Activated CD4-positive, alpha-beta memory T cell treated with anti-CD3 and anti-CD28 coated beads, Interleukin-2, amount 10 ng/mL, durations not matched to agents 7 days and 5 days (primary cell): ENCODE data around the gene TMEM170A. TPM values are rescaled to one million over a fixed set of nuclear protein-coding genes. Genes with fewer than 3 reads are reported as not detected.
"Not testable (repeated sequence)": the region's sequence is repeated elsewhere in the genome, so short reads cannot be mapped to it uniquely, and the experiment has no call there.

Source experiments
- CTCF ChIA-PET: fragments of 350-600 bp; sonication (Branson Sonifier 250); formaldehyde crosslinking; loops from one replicate; lab custom pipeline; 2021; ENCODE audit warnings: antibody characterized with exemption, inconsistent platforms; lab: Charles Lee
- POLR2A ChIA-PET: fragments of 350-600 bp; sonication (Branson Sonifier 250); formaldehyde crosslinking; loops from one replicate; lab custom pipeline; 2021; ENCODE audit warnings: antibody characterized with exemption; lab: Charles Lee
- DNase-seq: peaks from one replicate; pipeline ENCODE4 v3.0.0-alpha.2; 2020
- H3K27ac Mint-ChIP-seq: one replicate; pipeline ENCODE4 v1.8.0; 2021; ENCODE audit warnings: mild to moderate bottlenecking, mixed read lengths
- H3K27me3 Mint-ChIP-seq: one replicate; pipeline ENCODE4 v1.8.0; 2021; ENCODE audit warnings: mixed read lengths
- H3K36me3 Mint-ChIP-seq: one replicate; pipeline ENCODE4 v1.8.0; 2021; ENCODE audit warnings: low read depth, mixed read lengths
- H3K4me1 Mint-ChIP-seq: one replicate; pipeline ENCODE4 v1.8.0; 2021; ENCODE audit warnings: mixed read lengths
- H3K4me3 Mint-ChIP-seq: one replicate; pipeline ENCODE4 v1.8.0; 2021; ENCODE audit warnings: mild to moderate bottlenecking, mixed read lengths
- H3K9me3 Mint-ChIP-seq: one replicate; pipeline ENCODE4 v1.8.0; 2021; ENCODE audit warnings: mixed read lengths
- total RNA-seq, 2 experiments: library from RNA; stranded (reverse); gene quantifications; one replicate each; pipeline ENCODE4 v1.2.3, GENCODE V29; 2021

TMEM170A gene
- total RNA-seq, 2 experiments from 2014 or later: 30.8 to 33.9 TPM

- Mint-ChIP-seq H3K9me3 (no peaks in the 10 kb centered on the region), H3K4me3 (no peak overlapping the region), H3K36me3 (peaks cover 13% of the 10 kb centered on the region), H3K27me3 (no peaks in the 10 kb centered on the region), H3K4me1 (peaks cover 31% of the 10 kb centered on the region), H3K27ac (no peak overlapping the region)
- no peak for DNase-seq
- ChIA-PET CTCF (no interaction called here), POLR2A (no interaction called here)
Observed at GRCh38 chr16:75429621-75430403, 34.7 kb downstream of the TMEM170A start.

DNA sequence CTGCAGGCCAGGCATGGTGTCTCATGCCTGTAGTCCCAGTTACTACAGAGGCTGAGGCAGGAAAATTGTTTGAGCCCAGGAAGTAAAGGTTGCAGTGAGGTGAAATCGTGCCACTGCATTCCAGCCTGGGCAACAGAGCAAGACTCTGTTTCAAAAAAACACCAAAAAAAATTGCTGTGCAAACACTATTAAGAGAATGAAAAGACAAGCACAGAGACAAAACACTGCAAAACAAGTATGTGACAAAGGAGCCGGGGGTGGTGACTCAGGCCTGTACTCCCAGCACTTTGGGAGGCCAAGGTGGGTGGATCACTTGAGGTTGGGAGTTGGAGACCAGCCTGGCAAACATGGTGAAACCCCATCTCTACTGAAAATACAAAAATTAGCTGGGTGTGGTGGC, 38.0 kb downstream of the TMEM170A start:
- H3K27me3 Mint-ChIP-seq, POLR2A ChIA-PET, DNase-seq, H3K9me3 Mint-ChIP-seq, H3K36me3 Mint-ChIP-seq, H3K27ac Mint-ChIP-seq, H3K4me3 Mint-ChIP-seq, CTCF ChIA-PET: not testable (repeated sequence)
- peaks cover 16% of the 10 kb centered on the region for H3K4me1 Mint-ChIP-seq

DNA sequence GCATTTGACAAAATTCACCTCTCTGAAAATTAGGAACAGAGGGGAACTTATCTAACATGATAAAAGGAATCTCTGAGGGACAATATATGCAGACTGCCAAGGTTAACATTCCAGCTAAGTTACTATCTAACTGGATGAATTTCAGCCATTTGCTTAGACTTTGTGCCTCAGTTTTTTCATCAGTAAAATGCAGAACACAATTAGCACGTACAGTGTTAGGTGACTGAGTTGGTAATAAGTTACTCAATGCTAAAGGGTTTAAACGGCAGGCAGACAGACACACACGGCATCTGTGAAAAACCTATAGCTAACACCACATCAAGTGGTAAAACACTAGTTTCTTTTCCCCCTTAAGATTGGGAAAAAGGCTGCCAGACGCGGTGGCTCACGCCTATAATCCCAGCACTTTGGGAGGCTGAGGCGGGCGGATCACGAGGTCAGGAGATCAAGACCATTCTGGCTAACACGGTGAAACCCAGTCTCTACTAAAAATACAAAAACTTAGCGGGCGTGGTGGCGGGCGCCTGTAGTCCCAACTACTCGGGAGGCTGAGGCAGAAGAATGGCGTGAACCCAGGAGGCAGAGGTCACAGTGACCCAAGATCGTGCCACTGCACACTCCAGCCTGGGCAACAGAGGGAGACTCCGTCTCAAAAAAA, 40.3 kb downstream of the TMEM170A start:
- CTCF ChIA-PET, H3K36me3 Mint-ChIP-seq, H3K27ac Mint-ChIP-seq, H3K27me3 Mint-ChIP-seq, H3K9me3 Mint-ChIP-seq, H3K4me3 Mint-ChIP-seq, DNase-seq, POLR2A ChIA-PET: not testable (repeated sequence)
- peaks cover 16% of the 10 kb centered on the region for H3K4me1 Mint-ChIP-seq

DNA sequence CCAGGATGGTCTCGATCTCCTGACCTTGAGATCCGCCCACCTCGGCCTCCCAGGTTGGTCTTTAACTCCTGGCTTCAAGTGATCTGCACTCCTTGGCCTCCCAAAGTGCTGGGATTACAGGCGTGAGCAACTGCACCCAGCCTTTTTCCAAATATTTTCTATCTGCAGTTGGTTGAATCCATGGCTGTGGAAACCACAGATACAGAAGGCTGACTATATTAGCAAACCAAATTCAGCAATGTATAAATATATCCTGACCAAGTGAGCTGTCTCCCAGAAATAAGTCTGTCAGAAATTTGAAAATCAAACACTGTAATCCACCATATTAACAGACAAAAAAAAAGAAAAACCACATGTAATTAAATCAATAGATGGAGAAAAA, 40.8 kb downstream of the TMEM170A start:
- CTCF ChIA-PET: no interaction called here
- peaks cover 2% of the 10 kb centered on the region for H3K36me3 Mint-ChIP-seq
- no peak overlapping the region for H3K27ac Mint-ChIP-seq
- peaks cover 16% of the 10 kb centered on the region for H3K4me1 Mint-ChIP-seq
- H3K9me3 Mint-ChIP-seq: no peaks in the 10 kb centered on the region
- no peaks in the 10 kb centered on the region for H3K27me3 Mint-ChIP-seq
- H3K4me3 Mint-ChIP-seq: no peak overlapping the region
- no peak for DNase-seq
- POLR2A ChIA-PET: no interaction called here

DNA sequence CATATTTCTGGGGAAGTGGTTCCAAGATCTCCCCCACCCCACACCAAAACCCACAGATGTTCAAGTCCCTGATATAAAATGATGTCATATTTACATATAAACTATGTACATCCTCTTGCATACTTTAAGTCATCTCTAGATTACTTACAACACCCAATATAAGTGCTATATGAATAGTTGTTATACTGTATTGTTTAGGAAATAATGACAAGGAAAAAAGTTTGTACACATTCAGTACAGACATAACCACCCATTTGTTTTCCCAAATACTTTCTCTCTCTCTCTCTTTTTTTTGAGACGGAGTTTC, 42.7 kb downstream of the TMEM170A start:
- no peak for DNase-seq
- CTCF ChIA-PET: interaction anchor here (1.0 kb wide), 1 partner anchor 34 kb away, joined by 3 read pairs; no protein-coding TSS in a partner anchor
- H3K27me3 Mint-ChIP-seq: no peaks in the 10 kb centered on the region
- POLR2A ChIA-PET: interaction anchor here (1.8 kb wide), 1 partner anchor 11 kb away, joined by 8 read pairs; the partner anchor contains the start of gene CFDP1
- H3K4me3 Mint-ChIP-seq: no peak overlapping the region
- no peaks in the 10 kb centered on the region for H3K9me3 Mint-ChIP-seq
- peaks cover 15% of the 10 kb centered on the region for H3K4me1 Mint-ChIP-seq
- no peaks in the 10 kb centered on the region for H3K36me3 Mint-ChIP-seq
- no peak overlapping the region for H3K27ac Mint-ChIP-seq

DNA sequence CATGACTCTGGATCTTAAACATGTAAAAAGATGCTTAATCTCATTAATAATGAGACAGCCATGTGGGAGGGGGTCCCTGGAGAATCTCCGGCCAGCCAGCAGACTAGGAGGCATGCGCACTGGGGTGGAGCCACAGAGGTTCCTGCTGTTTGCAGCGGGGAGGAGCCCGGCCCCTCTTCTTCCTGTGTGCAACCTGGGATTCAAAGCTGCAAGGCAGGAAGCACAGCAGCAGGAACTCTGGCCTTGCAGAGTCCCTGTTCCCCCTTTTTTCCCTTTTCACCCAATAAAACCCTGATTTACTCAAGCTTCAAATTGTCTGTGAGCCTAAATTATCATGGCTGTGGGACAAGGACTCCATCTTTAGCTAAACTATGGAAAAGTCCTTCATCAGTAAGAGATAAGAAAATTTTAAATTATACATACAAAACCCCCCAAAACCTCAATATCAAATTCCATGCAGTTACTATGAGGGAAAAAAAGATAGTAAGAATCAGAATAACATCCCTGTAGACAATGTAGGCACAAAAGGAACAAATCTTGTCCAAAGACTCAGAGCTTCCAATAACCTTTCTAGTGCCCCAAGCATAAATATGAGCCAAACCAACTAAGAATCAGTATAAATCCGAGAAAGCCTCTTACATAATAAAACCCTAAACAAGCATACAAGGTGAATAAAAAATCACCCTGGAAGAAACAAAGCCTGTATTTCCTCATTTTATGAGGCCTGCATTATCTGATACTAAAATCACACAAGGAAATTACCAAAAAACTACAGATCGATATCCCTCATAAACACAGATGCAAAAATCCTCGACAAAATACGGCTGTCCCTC, 43.3 kb downstream of the TMEM170A start:
- no peaks in the 10 kb centered on the region for H3K9me3 Mint-ChIP-seq
- ChIA-PET CTCF (interaction anchor here (1.1 kb wide), 1 partner anchor 187 kb away, joined by 3 read pairs; no protein-coding TSS in a partner anchor), POLR2A (interaction anchor here (1.8 kb wide), 1 partner anchor 12 kb away, joined by 8 read pairs; the partner anchor contains the start of gene CFDP1)
- H3K27me3 Mint-ChIP-seq: no peaks in the 10 kb centered on the region
- no peak for DNase-seq
- peaks cover 15% of the 10 kb centered on the region for H3K4me1 Mint-ChIP-seq
- no peaks in the 10 kb centered on the region for H3K36me3 Mint-ChIP-seq
- no peak overlapping the region for H3K4me3 Mint-ChIP-seq
- H3K27ac Mint-ChIP-seq: no peak overlapping the region

GRCh38 chr16:75416904-75417565, 47.5 kb downstream of the TMEM170A start:
- Mint-ChIP-seq H3K4me1 (peaks cover 17% of the 10 kb centered on the region), H3K27ac (no peak overlapping the region), H3K27me3 (no peaks in the 10 kb centered on the region), H3K9me3 (no peaks in the 10 kb centered on the region), H3K36me3 (peaks cover 7% of the 10 kb centered on the region), H3K4me3 (no peak overlapping the region)
- ChIA-PET POLR2A (interaction anchor here (1.3 kb wide), 1 partner anchor 11 kb away, joined by 3 read pairs; no protein-coding TSS in a partner anchor), CTCF (interaction anchor here (1.8 kb wide), 1 partner anchor 15 kb away, joined by 9 read pairs; no protein-coding TSS in a partner anchor)
- DNase-seq: no peak

GRCh38 chr16:75415169-75415905, 49.2 kb downstream of the TMEM170A start:
- no peaks in the 10 kb centered on the region for H3K27me3 Mint-ChIP-seq
- no peak overlapping the region for H3K4me3 Mint-ChIP-seq
- no peak overlapping the region for H3K27ac Mint-ChIP-seq
- ChIA-PET CTCF (interaction anchor here (0.6 to 1.8 kb wide), 3 partner anchors 13 to 102 kb away, joined by 3 to 9 read pairs (median 3); no protein-coding TSS in a partner anchor), POLR2A (no interaction called here)
- DNase-seq: no peak
- H3K36me3 Mint-ChIP-seq: peaks cover 18% of the 10 kb centered on the region
- H3K4me1 Mint-ChIP-seq: peaks cover 5% of the 10 kb centered on the region
- no peaks in the 10 kb centered on the region for H3K9me3 Mint-ChIP-seq

GRCh38 chr16:75413951-75414350, 50.5 kb downstream of the TMEM170A start:
- Mint-ChIP-seq H3K4me1 (peaks cover 2% of the 10 kb centered on the region), H3K9me3 (no peaks in the 10 kb centered on the region), H3K27me3 (no peaks in the 10 kb centered on the region), H3K27ac (no peak overlapping the region), H3K36me3 (peaks cover 25% of the 10 kb centered on the region), H3K4me3 (no peak overlapping the region)
- no peak for DNase-seq
- ChIA-PET POLR2A (no interaction called here), CTCF (no interaction called here)

DNA sequence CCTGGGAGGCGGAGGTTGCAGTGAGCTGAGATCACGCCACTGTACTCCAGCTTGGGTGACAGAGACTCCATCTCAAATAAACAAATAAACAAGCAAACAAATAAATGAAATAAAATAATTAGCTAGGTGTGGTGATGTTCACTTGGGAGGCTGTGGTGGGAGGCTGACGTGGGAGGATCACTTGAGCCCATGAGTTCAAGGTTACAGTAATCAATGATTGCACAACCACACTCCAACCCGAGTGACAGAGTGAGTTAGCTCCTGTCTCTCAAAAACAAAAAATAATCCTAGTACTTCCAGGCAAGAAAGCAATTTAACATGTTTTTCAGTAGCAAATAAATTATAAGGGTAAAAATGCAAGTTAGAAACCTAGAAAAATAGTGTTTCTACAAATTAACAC, 57.5 kb downstream of the TMEM170A start:
- Mint-ChIP-seq H3K27ac (no peak overlapping the region), H3K4me3 (no peak overlapping the region), H3K4me1 (peaks cover 2% of the 10 kb centered on the region), H3K36me3 (peaks cover 20% of the 10 kb centered on the region), H3K9me3 (no peaks in the 10 kb centered on the region), H3K27me3 (no peaks in the 10 kb centered on the region)
- CTCF ChIA-PET: interaction anchor here (1.6 kb wide), 1 partner anchor 208 kb away, joined by 5 read pairs; no protein-coding TSS in a partner anchor
- DNase-seq: no peak
- POLR2A ChIA-PET: no interaction called here

- ChIA-PET CTCF (interaction anchor here (0.8 to 3.1 kb wide), 7 partner anchors 9 to 204 kb away, joined by 3 to 34 read pairs (median 7); no protein-coding TSS in a partner anchor), POLR2A (no interaction called here)
- no peak overlapping the region for H3K4me3 Mint-ChIP-seq
- H3K9me3 Mint-ChIP-seq: no peaks in the 10 kb centered on the region
- peaks cover 2% of the 10 kb centered on the region for H3K36me3 Mint-ChIP-seq
- H3K27ac Mint-ChIP-seq: no peak overlapping the region
- no peak for DNase-seq
- no peaks in the 10 kb centered on the region for H3K27me3 Mint-ChIP-seq
- peaks cover 2% of the 10 kb centered on the region for H3K4me1 Mint-ChIP-seq
Observed at GRCh38 chr16:75402821-75403475, 61.5 kb downstream of the TMEM170A start.
